ENCODE results near the gene NAA10. TPM values are rescaled to one million over a fixed set of nuclear protein-coding genes. Genes with fewer than 3 reads are reported as not detected.

NAA10 gene
- total and polyA plus RNA-seq, 11 donors, result 52.5 to 221 (median 91.5) TPM

DNA sequence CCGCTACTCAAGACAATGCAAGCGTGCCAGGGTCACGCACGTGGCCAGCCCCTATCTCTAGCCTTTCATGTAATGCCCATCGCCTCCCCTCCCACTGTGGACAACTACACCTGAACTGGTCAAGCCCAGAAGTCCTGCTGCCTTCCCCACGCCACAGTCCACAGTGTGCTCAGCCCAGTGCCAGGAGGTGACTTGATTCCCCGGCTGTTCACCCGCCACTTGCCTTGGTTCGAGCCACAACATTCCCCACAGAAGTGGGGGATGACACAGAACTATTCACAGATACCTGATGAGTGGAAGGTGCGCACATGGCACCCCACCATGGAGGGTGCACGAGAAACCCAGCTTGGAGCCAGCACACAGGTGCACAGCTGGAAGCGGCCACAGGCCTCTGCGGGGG is 15.6 kb downstream of the NAA10 start:
- 84 to 96% (median 93%) methylated on average over 13 of the region's 13 CpGs for WGBS, 4 donors
- Histone ChIP-seq H3K4me1 (peaks cover 0 to 35% (median 9%) of the 10 kb centered on the region in 12 donors), H3K4me3 (no peak overlapping the region), H3K27ac (no peak overlapping the region), H3K36me3 (peaks cover 0 to 48% (median 0%) of the 10 kb centered on the region in 9 donors), H3K27me3 (peaks cover 0 to 50% (median 0%) of the 10 kb centered on the region in 9 donors), H3K9me3 (no peaks in the 10 kb centered on the region)
- TF ChIP-seq, protein P1, sequence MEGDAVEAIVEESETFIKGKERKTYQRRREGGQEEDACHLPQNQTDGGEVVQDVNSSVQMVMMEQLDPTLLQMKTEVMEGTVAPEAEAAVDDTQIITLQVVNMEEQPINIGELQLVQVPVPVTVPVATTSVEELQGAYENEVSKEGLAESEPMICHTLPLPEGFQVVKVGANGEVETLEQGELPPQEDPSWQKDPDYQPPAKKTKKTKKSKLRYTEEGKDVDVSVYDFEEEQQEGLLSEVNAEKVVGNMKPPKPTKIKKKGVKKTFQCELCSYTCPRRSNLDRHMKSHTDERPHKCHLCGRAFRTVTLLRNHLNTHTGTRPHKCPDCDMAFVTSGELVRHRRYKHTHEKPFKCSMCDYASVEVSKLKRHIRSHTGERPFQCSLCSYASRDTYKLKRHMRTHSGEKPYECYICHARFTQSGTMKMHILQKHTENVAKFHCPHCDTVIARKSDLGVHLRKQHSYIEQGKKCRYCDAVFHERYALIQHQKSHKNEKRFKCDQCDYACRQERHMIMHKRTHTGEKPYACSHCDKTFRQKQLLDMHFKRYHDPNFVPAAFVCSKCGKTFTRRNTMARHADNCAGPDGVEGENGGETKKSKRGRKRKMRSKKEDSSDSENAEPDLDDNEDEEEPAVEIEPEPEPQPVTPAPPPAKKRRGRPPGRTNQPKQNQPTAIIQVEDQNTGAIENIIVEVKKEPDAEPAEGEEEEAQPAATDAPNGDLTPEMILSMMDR (IDR thresholded peaks at IDR 0.05), result no peak
- TF ChIP-seq POLR2A (IDR thresholded peaks at IDR 0.05), result no peak
- peak in 2 of 5 donors; percentile 9 to 11 for DNase-seq
- intact Hi-C loops (cut with DNase I), result no loop called here
- no peak for ATAC-seq

DNA sequence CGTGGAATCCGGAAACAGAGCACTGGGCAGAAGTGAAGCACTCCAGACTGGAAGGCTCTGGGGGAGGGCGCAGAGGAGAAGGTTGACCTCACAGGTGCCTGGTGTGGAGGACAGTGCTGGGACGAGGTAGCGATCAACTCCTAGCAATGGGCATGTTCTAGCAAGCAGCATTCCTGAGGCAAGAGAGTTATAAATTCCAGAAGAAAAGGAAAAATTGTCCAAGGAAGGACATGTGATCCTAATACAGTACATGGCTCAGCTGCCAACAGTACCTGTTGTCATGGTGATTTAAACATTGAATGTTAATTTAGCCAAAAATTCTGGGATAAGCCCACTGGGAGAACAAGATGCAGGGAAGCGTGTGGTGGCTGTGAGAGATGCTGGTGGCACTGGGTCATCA is 17.0 kb downstream of the NAA10 start:
- peaks cover 0 to 21% (median 4%) of the 10 kb centered on the region in 12 donors for H3K4me1 ChIP-seq
- DNase-seq (no peak), ATAC-seq (no peak)
- intact Hi-C loops (cut with DNase I), result no loop called here
- no peaks in the 10 kb centered on the region for H3K9me3 ChIP-seq
- H3K27me3 ChIP-seq, result peaks cover 0 to 56% (median 0%) of the 10 kb centered on the region in 9 donors
- TF ChIP-seq POLR2A (IDR thresholded peaks at IDR 0.05), result no peak
- TF ChIP-seq, protein P1 (IDR thresholded peaks at IDR 0.05), result no peak
- H3K36me3 ChIP-seq, result peaks cover 0 to 49% (median 0%) of the 10 kb centered on the region in 9 donors
- WGBS, 4 donors, result 83 to 92% (median 85%) methylated on average over 6 of the region's 6 CpGs
- H3K4me3 ChIP-seq, result no peak overlapping the region
- no peak overlapping the region for H3K27ac ChIP-seq

DNA sequence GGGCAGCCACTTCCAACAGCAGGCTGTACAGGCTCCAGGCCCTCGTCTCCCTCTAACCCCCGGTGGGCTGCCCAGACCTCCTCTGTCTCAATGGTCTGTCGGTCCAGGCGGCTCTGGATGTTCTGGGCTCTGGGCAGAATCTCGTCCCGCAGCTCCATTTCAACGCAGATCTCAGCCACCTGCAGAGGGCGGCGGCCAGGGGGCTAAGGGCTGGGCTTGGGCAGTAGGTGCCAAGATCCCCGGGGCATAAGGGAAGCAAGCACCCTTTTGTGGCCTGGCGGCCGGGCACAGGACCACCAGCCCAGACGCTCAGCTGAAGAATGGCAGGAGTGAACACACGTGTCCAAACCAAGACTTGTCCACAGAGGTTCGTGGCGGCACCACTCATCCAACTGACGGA is 21.1 kb downstream of the NAA10 start:
- H3K27me3 ChIP-seq, result peaks cover 0 to 52% (median 0%) of the 10 kb centered on the region in 9 donors
- TF ChIP-seq POLR2A (IDR thresholded peaks at IDR 0.05), result no peak
- TF ChIP-seq, protein P1 (IDR thresholded peaks at IDR 0.05), result no peak
- no peak overlapping the region for H3K4me3 ChIP-seq

DNA sequence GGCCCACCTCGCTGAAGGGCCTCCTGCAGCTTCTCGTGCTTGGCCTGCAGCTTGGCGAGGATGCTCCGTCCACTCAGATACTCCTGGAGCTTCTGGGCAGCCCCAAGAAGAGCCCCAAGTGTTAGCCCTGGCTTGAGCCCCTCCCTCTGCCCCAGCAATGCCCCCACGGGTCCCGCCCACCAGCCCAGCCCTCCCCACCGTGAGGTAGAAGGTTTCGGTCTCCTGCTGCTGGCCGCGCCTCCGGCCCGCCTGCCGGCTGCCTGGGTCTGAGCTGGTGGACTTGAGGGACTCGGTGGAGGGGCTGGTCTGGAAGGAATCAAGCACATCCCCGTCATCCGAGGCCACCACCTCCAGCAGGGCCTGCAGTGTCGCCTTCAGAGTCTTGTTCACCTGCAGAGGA is 21.6 kb downstream of the NAA10 start:
- H3K27me3 ChIP-seq, result peaks cover 0 to 47% (median 0%) of the 10 kb centered on the region in 9 donors
- TF ChIP-seq POLR2A (IDR thresholded peaks at IDR 0.05), result no peak
- TF ChIP-seq, protein P1 (IDR thresholded peaks at IDR 0.05), result no peak
- no peak for DNase-seq
- H3K4me1 ChIP-seq, result no peaks in the 10 kb centered on the region
- no peak for ATAC-seq
- intact Hi-C loops (cut with DNase I), result no loop called here
- H3K27ac ChIP-seq, result no peak overlapping the region
- no peak overlapping the region for H3K4me3 ChIP-seq
- H3K36me3 ChIP-seq, result peaks cover 0 to 48% (median 0%) of the 10 kb centered on the region in 9 donors
- no peaks in the 10 kb centered on the region for H3K9me3 ChIP-seq
- WGBS, 4 donors, result 73 to 78% (median 76%) methylated on average over 3 to 17 of the region's 17 CpGs

More for the DNA sequence above, 21.1 kb downstream of the NAA10 start:
- DNase-seq, result no peak
- intact Hi-C loops (cut with DNase I), result no loop called here
- 88 to 95% (median 92%) methylated on average over 13 to 17 of the region's 17 CpGs for WGBS, 4 donors
- Histone ChIP-seq H3K27ac (no peak overlapping the region), H3K4me1 (no peaks in the 10 kb centered on the region), H3K36me3 (peaks cover 0 to 53% (median 0%) of the 10 kb centered on the region in 9 donors), H3K9me3 (no peaks in the 10 kb centered on the region)
- ATAC-seq, result no peak

Measured in heart left ventricle (tissue), 16 donors.